Astrocyte (in vitro differentiated cells and primary cell): ENCODE measurements around the gene LRCOL1. TPM values are rescaled to one million over a fixed set of nuclear protein-coding genes. Genes with fewer than 3 reads are reported as not detected.
A peak's percentile ranks its signal among the peaks of the same experiment; 100 is the strongest.

ENCODE experiments used
- DNase-seq: peaks from one replicate; pipeline ENCODE4 v3.0.0-alpha.2; 2010; ENCODE audit warnings: low read depth
- FAIRE-seq: peaks from 2 replicates; lab custom pipeline; 2011; peaks lifted over from hg19 to GRCh38; lab: Jason Lieb, UNC
- H2AFZ ChIP-seq: 2 replicates; pipeline ENCODE4 v1.6.0; 2012; ENCODE audit warnings: low read depth, low read length, inconsistent platforms
- H3K27ac ChIP-seq: 2 replicates; pipeline ENCODE4 v1.5.1; 2011; ENCODE audit warnings: low read depth, low read length, inconsistent platforms
- H3K27me3 ChIP-seq: 2 replicates; pipeline ENCODE4 v1.6.0; 2011; ENCODE audit warnings: low read length, inconsistent platforms; ENCODE audit not compliant: insufficient read depth
- H3K36me3 ChIP-seq: 2 replicates; pipeline ENCODE4 v1.5.1; 2011; ENCODE audit warnings: low read length, inconsistent platforms; ENCODE audit not compliant: insufficient read depth
- H3K4me1 ChIP-seq: 2 replicates; pipeline ENCODE4 v1.5.1; 2011; ENCODE audit warnings: low read length, inconsistent platforms; ENCODE audit not compliant: insufficient read depth
- H3K4me2 ChIP-seq: 2 replicates; pipeline ENCODE4 v1.6.0; 2012; ENCODE audit warnings: low read length, inconsistent platforms
- H3K4me3 ChIP-seq: 2 replicates; pipeline ENCODE4 v1.5.1; 2011; ENCODE audit warnings: low read depth, mild to moderate bottlenecking, low read length, inconsistent platforms; ENCODE audit not compliant: insufficient read depth
- H3K79me2 ChIP-seq: 2 replicates; pipeline ENCODE4 v1.6.0; 2012; ENCODE audit warnings: mild to moderate bottlenecking, low read length, inconsistent platforms; ENCODE audit not compliant: insufficient read depth
- H3K9ac ChIP-seq: 2 replicates; pipeline ENCODE4 v1.6.0; 2012; ENCODE audit warnings: mild to moderate bottlenecking, low read length, inconsistent platforms
- H3K9me3 ChIP-seq: 2 replicates; pipeline ENCODE4 v1.5.1; 2012; ENCODE audit warnings: low read depth, mild to moderate bottlenecking, low read length, inconsistent platforms; ENCODE audit not compliant: insufficient read depth
- H4K20me1 ChIP-seq: 2 replicates; pipeline ENCODE4 v1.6.0; 2012; ENCODE audit warnings: low read length, inconsistent platforms; ENCODE audit not compliant: insufficient read depth
- H3K27ac Mint-ChIP-seq: one replicate; pipeline ENCODE4 v1.8.0; 2021; ENCODE audit warnings: mild to moderate bottlenecking, mixed read lengths; ENCODE audit not compliant: unreplicated experiment
- H3K27me3 Mint-ChIP-seq: one replicate; pipeline ENCODE4 v1.8.0; 2021; ENCODE audit warnings: low read depth, mixed read lengths; ENCODE audit not compliant: unreplicated experiment
- H3K36me3 Mint-ChIP-seq: one replicate; pipeline ENCODE4 v1.8.0; 2021; ENCODE audit warnings: low read depth, mixed read lengths; ENCODE audit not compliant: unreplicated experiment
- H3K4me1 Mint-ChIP-seq: one replicate; pipeline ENCODE4 v1.8.0; 2021; ENCODE audit warnings: low read depth, mixed read lengths; ENCODE audit not compliant: unreplicated experiment
- H3K4me3 Mint-ChIP-seq: one replicate; pipeline ENCODE4 v1.8.0; 2021; ENCODE audit warnings: mild to moderate bottlenecking, moderate library complexity, mixed read lengths; ENCODE audit not compliant: unreplicated experiment
- H3K9me3 Mint-ChIP-seq: one replicate; pipeline ENCODE4 v1.8.0; 2021; ENCODE audit warnings: mild to moderate bottlenecking, mixed read lengths; ENCODE audit not compliant: unreplicated experiment
- CTCF ChIP-seq: IDR thresholded peaks from 2 replicates; pipeline ENCODE4 v1.5.1; 2011; ENCODE audit warnings: low read depth, mild to moderate bottlenecking, inconsistent platforms, low read length, moderate library complexity; ENCODE audit not compliant: insufficient read depth
- EZH2 ChIP-seq: IDR thresholded peaks from 2 replicates; pipeline ENCODE4 v1.6.1; 2012; ENCODE audit warnings: mild to moderate bottlenecking, low read length, inconsistent platforms; ENCODE audit not compliant: insufficient read depth
- total RNA-seq: library from RNA; stranded (reverse); gene quantifications from 2 replicates; pipeline ENCODE4 v1.2.1, GENCODE V29; 2021

The LRCOL1 gene
- total RNA-seq, 1 donor from 2014 or later, result not detected

GRCh38 chr12:132622437-132623071 lies 12.2 kb upstream of the LRCOL1 start:
- Histone ChIP-seq H3K9me3 (peaks cover 3% of the 10 kb centered on the region), H2AFZ (peak overlapping the region; percentile 54), H3K4me3 (no peak overlapping the region), H3K27me3 (peaks cover 11% of the 10 kb centered on the region), H3K36me3 (peaks cover under 1% of the 10 kb centered on the region), H3K9ac (peak overlapping the region; percentile 10), H3K4me2 (peak overlapping the region; percentile 48), H3K79me2 (no peaks in the 10 kb centered on the region), H3K27ac (no peak overlapping the region), H3K4me1 (peaks cover 10% of the 10 kb centered on the region), H4K20me1 (no peaks in the 10 kb centered on the region)
- Mint-ChIP-seq H3K4me1 (peaks cover 12% of the 10 kb centered on the region), H3K4me3 (peak overlapping the region; percentile 45), H3K36me3 (peaks cover 4% of the 10 kb centered on the region), H3K9me3 (peaks cover 2% of the 10 kb centered on the region), H3K27me3 (peaks cover 15% of the 10 kb centered on the region), H3K27ac (peak overlapping the region; percentile 66)
- peak; percentile 77 for DNase-seq
- TF ChIP-seq CTCF (no peak), EZH2 (no peak)
- no peak for FAIRE-seq

GRCh38 chr12:132621657-132622435 lies 11.5 kb upstream of the LRCOL1 start:
- H2AFZ ChIP-seq, result no peak overlapping the region
- H3K4me3 ChIP-seq, result no peak overlapping the region
- DNase-seq (no peak), FAIRE-seq (no peak)
- no peaks in the 10 kb centered on the region for H3K79me2 ChIP-seq
- peaks cover 10% of the 10 kb centered on the region for H3K4me1 ChIP-seq
- H3K27ac ChIP-seq, result no peak overlapping the region
- Mint-ChIP-seq H3K4me3 (no peak overlapping the region), H3K4me1 (peaks cover 12% of the 10 kb centered on the region), H3K27me3 (peaks cover 21% of the 10 kb centered on the region), H3K36me3 (peaks cover 4% of the 10 kb centered on the region), H3K27ac (peak overlapping the region; percentile 66), H3K9me3 (peaks cover 2% of the 10 kb centered on the region)
- no peaks in the 10 kb centered on the region for H4K20me1 ChIP-seq
- peaks cover 18% of the 10 kb centered on the region for H3K27me3 ChIP-seq
- TF ChIP-seq EZH2, result no peak
- TF ChIP-seq CTCF, result no peak
- H3K4me2 ChIP-seq, result peak overlapping the region; percentile 48
- peaks cover 10% of the 10 kb centered on the region for H3K9me3 ChIP-seq
- no peaks in the 10 kb centered on the region for H3K36me3 ChIP-seq
- H3K9ac ChIP-seq, result no peak overlapping the region
